LHCN-M2 (cell line): Measurements from ENCODE around the gene CMIP. TPM values are rescaled to one million over a fixed set of nuclear protein-coding genes. Genes with fewer than 3 reads are reported as not detected.

Experiments used
- DNase-seq: peaks from one replicate; pipeline ENCODE4 v3.0.0-alpha.2; 2012; ENCODE audit warnings: low read depth
- total RNA-seq: library from RNA; depleted of rRNA; stranded (reverse); fragments of >200 nt; gene quantifications from 2 replicates; pipeline ENCODE4 v1.2.3, GENCODE V29; 2014

Gene CMIP
- total RNA-seq, 1 experiment from 2014 or later, result 6.0 TPM

- no peak for DNase-seq
Measured at GRCh38 chr16:81530296-81530721, 85.7 kb downstream of the CMIP start.

GRCh38 chr16:81530814-81531213 lies 86.2 kb downstream of the CMIP start:
- DNase-seq, result no peak

- DNase-seq, result no peak
Measured at GRCh38 chr16:81531419-81531821, 86.8 kb downstream of the CMIP start.

- no peak for DNase-seq
Measured at GRCh38 chr16:81532491-81533174, 88.0 kb downstream of the CMIP start.

- DNase-seq, result no peak
Measured at GRCh38 chr16:81533175-81533507, 88.5 kb downstream of the CMIP start.

- no peak for DNase-seq
Measured at GRCh38 chr16:81535679-81536360, 91.2 kb downstream of the CMIP start.

- DNase-seq, result no peak
Measured at GRCh38 chr16:81536648-81537047, 92.0 kb downstream of the CMIP start.

GRCh38 chr16:81537721-81538561 lies 93.3 kb downstream of the CMIP start:
- peak; percentile 54 for DNase-seq

GRCh38 chr16:81539009-81539758 lies 94.6 kb downstream of the CMIP start:
- no peak for DNase-seq

- no peak for DNase-seq
Measured at GRCh38 chr16:81539759-81540472, 95.3 kb downstream of the CMIP start.

GRCh38 chr16:81541314-81541713 lies 96.7 kb downstream of the CMIP start:
- DNase-seq, result no peak

- no peak for DNase-seq
Measured at GRCh38 chr16:81542609-81543570, 98.3 kb downstream of the CMIP start.

GRCh38 chr16:81543571-81543970 lies 99.0 kb downstream of the CMIP start:
- DNase-seq, result no peak

- DNase-seq, result no peak
Measured at GRCh38 chr16:81544261-81544660, 99.7 kb downstream of the CMIP start.

GRCh38 chr16:81544700-81545271 lies 100.2 kb downstream of the CMIP start:
- no peak for DNase-seq

- DNase-seq, result no peak
Measured at GRCh38 chr16:81545470-81546250, 101.1 kb downstream of the CMIP start.

- DNase-seq, result no peak
Measured at GRCh38 chr16:81546781-81547180, 102.2 kb downstream of the CMIP start.

- no peak for DNase-seq
Measured at GRCh38 chr16:81547194-81547938, 102.8 kb downstream of the CMIP start.
